Sciatic nerve (tissue), 2 donors: ENCODE data around the gene ABL1. TPM values are rescaled to one million over a fixed set of nuclear protein-coding genes. Genes with fewer than 3 reads are reported as not detected.

Experiments used
- ATAC-seq: fragments of 200-7000 bp; cut with Tn5 transposase; one replicate; pipeline ENCODE4 v1.9.1; 2020; ENCODE audit warnings: mild to moderate bottlenecking, moderate library complexity
- DNase-seq: peaks from one replicate; pipeline ENCODE4 v3.0.0-alpha.2; 2020; ENCODE audit warnings: low spot score
- intact Hi-C: fragments of 100-400 bp; cut with DNase I; formaldehyde crosslinking; loops from one replicate; pipeline ENCODE4 v1.14.2; 2022
- total RNA-seq: library from RNA; stranded (reverse); fragmentation: NEBNext Ultra II Directional; extraction: Animal tissue kit (Norgen Biotek cat#: 25700); gene quantifications from one replicate; pipeline ENCODE4 v1.2.1, GENCODE V29; 2021
- donor health status: DM: no; HTN: no; CAD: no.
- donor health status: DM: no; HTN: no; CAD: no.

Gene ABL1
- total RNA-seq, 1 donor from 2014 or later: 85.8 TPM

DNA sequence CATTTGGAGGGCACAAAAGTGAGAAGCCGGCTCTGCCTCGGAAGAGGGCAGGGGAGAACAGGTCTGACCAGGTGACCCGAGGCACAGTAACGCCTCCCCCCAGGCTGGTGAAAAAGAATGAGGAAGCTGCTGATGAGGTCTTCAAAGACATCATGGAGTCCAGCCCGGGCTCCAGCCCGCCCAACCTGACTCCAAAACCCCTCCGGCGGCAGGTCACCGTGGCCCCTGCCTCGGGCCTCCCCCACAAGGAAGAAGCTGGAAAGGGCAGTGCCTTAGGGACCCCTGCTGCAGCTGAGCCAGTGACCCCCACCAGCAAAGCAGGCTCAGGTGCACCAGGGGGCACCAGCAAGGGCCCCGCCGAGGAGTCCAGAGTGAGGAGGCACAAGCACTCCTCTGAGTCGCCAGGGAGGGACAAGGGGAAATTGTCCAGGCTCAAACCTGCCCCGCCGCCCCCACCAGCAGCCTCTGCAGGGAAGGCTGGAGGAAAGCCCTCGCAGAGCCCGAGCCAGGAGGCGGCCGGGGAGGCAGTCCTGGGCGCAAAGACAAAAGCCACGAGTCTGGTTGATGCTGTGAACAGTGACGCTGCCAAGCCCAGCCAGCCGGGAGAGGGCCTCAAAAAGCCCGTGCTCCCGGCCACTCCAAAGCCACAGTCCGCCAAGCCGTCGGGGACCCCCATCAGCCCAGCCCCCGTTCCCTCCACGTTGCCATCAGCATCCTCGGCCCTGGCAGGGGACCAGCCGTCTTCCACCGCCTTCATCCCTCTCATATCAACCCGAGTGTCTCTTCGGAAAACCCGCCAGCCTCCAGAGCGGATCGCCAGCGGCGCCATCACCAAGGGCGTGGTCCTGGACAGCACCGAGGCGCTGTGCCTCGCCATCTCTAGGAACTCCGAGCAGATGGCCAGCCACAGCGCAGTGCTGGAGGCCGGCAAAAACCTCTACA lies 49.8 kb downstream of the ABL1 start:
- intact Hi-C loops: loop anchor here (5.0 kb wide), 1 partner anchor 838 kb away; no protein-coding TSS in a partner anchor
- no peak for DNase-seq
- ATAC-seq: peak; percentile 29

DNA sequence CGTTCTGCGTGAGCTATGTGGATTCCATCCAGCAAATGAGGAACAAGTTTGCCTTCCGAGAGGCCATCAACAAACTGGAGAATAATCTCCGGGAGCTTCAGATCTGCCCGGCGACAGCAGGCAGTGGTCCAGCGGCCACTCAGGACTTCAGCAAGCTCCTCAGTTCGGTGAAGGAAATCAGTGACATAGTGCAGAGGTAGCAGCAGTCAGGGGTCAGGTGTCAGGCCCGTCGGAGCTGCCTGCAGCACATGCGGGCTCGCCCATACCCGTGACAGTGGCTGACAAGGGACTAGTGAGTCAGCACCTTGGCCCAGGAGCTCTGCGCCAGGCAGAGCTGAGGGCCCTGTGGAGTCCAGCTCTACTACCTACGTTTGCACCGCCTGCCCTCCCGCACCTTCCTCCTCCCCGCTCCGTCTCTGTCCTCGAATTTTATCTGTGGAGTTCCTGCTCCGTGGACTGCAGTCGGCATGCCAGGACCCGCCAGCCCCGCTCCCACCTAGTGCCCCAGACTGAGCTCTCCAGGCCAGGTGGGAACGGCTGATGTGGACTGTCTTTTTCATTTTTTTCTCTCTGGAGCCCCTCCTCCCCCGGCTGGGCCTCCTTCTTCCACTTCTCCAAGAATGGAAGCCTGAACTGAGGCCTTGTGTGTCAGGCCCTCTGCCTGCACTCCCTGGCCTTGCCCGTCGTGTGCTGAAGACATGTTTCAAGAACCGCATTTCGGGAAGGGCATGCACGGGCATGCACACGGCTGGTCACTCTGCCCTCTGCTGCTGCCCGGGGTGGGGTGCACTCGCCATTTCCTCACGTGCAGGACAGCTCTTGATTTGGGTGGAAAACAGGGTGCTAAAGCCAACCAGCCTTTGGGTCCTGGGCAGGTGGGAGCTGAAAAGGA lies 50.7 kb downstream of the ABL1 start:
- intact Hi-C loops: loop anchor here (5.0 kb wide), 1 partner anchor 838 kb away; no protein-coding TSS in a partner anchor
- DNase-seq (no peak), ATAC-seq (no peak)

DNA sequence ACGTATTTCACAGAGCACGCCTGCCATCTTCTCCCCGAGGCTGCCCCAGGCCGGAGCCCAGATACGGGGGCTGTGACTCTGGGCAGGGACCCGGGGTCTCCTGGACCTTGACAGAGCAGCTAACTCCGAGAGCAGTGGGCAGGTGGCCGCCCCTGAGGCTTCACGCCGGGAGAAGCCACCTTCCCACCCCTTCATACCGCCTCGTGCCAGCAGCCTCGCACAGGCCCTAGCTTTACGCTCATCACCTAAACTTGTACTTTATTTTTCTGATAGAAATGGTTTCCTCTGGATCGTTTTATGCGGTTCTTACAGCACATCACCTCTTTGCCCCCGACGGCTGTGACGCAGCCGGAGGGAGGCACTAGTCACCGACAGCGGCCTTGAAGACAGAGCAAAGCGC lies 51.9 kb downstream of the ABL1 start:
- DNase-seq (no peak), ATAC-seq (no peak)
- intact Hi-C loops: loop anchor here (5.0 kb wide), 1 partner anchor 840 kb away; no protein-coding TSS in a partner anchor

DNA sequence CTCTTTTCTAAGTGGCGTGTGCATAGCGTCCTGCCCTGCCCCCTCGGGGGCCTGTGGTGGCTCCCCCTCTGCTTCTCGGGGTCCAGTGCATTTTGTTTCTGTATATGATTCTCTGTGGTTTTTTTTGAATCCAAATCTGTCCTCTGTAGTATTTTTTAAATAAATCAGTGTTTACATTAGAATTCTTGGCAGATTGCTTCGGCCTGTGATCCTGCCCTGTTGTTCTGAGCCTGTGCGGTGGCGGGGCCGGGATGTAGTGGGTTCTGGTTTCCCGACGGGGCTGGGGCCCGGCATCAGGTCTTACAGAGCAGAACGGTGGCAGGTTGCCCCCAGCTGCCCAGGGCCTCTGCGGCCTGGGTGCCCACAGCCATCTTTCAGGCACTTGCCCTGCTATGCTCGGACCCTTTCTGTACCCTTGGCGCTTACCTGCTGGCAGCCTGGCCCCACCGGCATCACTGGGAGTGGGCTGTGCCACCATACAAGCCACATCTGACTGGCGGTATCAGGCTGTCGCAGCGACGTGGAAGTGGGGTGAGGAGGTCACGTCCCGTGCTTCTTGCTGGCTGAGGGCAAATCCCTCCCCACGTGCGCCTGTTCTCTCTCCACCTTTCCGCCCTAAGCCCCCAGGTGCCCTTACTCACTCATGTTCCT lies 52.6 kb downstream of the ABL1 start:
- intact Hi-C loops: loop anchor here (5.0 kb wide), 1 partner anchor 840 kb away; no protein-coding TSS in a partner anchor
- DNase-seq (no peak), ATAC-seq (no peak)

DNA sequence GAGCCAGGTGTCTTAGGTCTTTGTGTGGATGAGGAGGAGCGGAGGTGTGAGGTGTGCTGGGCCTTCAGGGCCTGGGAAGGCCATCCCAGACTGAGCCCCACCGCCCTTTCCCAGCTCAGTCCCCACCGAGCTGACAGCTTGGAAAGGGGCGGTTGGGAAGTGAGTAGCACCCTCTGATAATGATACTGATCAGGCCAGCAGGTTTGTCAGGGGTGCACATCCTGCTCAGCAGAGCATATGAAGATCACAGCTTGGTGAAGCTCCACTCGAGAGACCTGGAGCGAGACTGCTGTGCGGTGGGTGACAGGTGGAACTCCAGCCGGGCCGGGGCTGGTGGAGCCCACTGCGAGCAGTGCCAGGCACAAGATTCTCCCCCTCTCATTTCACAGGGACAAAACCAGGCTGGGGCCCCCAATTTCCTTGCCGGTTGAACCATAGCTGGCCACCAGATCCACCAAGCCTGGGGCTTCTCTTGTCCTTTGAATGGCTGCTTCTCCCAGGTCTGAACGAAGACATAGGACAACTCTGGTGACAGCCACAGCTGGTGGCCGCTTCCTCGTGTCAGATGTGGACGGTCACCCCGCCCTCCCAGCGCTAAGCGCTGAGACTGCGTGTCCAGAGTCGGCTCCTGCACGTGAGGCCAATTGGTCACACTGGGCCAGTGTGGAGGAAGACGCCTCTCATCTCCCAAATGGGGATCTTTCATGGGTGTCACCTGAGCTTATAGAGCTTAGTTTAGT lies 53.3 kb downstream of the ABL1 start:
- intact Hi-C loops: loop anchor here (5.0 kb wide), 1 partner anchor 841 kb away; no protein-coding TSS in a partner anchor
- DNase-seq (no peak), ATAC-seq (no peak)

DNA sequence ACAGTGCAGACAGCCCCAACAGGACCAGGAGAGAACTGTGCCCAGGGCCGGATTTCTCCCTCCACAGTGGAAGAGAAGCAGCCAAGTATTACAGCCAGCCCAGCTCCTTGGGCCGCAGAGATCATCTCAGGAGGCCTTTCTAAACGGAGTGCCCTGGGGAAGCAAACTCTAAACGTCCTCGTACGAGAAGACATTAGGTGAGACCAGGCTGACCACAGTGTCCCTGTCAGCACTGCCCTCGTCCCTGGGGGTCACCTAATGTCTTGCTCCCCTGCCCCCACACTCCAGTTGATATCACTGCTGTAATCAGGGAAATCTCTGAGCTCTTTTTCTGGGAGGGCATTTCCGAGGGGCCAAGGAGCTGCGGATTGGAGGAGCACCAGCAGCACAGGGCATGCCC lies 55.1 kb downstream of the ABL1 start:
- DNase-seq: no peak
- no peak for ATAC-seq
- intact Hi-C loops: no loop called here

DNA sequence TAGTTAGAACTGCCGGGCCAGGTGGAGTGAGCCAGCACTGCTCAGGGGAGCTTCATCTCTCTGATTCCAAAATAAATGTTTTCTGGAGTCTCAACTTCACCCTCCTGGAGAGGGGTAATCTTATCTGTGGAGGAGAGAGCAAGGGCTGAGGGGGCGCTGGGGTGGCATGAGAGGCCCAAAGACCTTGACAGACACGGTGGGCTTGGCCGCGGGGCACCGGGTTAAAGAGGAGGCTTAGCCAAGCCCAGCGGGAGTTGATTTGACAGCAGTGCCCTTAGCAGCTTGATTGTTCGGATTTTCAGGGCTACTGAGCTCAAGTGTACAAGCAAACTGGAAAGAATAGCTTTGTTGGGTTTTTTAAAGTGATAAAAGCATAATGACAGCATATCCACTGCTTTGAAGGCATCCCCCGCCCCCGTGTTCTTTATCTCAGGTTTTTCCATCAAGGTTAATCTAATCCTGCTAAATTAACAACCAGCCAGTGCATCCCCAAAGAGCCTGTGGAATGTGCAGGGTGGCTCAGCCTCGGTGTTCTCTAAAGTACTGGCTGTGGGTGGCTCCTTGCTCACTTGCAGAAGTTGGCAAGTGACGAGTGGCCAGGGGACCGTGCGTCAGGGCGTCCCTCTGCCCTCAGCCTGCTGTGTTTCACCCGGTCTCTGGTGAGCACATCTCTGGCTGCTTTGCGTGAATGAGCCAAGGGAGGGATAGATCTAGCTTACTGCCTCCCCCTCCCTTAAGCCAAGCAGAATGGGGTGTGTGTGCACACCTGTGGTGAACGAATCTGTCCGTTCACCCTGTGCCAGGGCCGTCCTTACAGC lies 56.0 kb downstream of the ABL1 start:
- intact Hi-C loops: no loop called here
- DNase-seq: no peak

DNA sequence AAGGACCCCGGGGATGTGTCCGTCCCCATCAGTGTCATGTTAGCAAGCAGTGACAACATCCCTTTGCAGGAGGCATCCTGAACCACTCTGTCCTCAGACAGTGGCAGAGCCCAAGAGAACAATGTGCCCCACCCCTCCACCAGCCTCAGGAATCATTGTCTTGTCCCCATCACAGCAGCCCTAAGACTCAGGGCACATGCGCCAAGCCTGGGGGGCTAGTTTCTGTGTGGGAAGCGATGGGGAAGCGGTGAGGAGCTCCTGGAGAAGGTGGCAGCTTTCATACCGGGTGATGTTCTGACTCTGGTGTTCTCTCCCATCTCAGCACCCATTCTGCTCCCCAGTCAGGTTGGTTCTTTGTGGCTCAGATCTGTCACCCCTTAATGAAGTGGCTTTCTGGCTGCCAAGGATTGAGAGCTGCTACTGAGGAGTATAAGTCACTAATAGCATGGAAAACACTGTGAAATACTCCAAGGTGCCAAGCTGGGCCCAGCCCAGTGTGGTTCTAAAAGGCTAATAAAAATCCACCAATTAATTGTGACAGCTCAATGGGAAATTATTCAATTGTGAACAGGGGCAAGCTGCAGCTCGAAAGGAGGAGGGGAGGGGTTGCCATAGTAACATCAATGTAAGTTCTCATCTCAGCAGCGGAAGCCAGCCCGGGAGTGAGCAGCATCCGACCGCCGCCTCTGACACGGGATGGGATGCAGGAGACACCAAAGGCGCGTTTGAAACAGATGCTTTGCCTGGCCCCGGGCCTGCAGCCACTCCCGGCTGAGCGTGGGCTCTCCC lies 56.8 kb downstream of the ABL1 start:
- intact Hi-C loops: no loop called here
- DNase-seq (no peak), ATAC-seq (peak; percentile 51)

More for the DNA sequence above, 56.0 kb downstream of the ABL1 start:
- no peak for ATAC-seq

DNA sequence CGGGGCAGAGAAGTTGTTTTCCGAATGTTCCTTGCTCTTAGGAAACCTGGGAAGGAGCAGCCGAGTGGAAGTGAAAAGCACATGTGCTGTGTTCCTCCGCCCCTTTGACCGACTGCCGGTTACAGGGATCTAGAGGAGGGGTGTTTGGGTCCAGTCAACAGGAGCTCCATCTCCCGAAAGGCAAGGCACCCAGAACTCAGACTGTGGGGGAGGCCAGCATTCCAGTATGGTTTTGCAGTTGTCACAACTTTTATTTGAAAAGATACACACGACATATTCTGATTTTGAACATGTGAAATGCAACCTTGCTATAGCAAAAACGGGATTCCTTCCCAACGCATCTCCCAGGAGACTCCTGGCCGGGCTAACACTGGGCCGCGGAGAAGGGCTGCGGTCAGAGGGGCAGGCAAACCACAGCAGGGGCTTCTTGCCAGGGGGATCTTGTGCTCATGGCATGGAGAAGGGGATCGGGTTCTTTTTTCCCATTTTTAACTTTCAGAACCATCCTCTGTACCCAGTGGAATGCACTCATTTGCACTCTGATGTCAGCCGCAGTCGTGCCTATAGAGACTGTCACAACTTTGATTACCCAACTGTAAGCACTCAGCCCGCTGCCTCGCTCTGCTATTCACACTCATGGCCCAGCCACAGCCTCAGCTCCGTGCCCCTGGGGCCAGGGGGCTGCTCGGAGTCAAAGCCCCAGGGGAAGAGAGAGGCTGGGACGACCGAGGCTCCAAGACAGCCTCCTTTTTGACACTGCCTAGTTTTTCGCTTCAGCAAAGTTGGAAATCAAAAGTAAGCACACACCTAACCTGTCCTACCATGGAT lies 57.6 kb downstream of the ABL1 start:
- DNase-seq: no peak
- intact Hi-C loops: no loop called here
- ATAC-seq: peak; percentile 25

DNA sequence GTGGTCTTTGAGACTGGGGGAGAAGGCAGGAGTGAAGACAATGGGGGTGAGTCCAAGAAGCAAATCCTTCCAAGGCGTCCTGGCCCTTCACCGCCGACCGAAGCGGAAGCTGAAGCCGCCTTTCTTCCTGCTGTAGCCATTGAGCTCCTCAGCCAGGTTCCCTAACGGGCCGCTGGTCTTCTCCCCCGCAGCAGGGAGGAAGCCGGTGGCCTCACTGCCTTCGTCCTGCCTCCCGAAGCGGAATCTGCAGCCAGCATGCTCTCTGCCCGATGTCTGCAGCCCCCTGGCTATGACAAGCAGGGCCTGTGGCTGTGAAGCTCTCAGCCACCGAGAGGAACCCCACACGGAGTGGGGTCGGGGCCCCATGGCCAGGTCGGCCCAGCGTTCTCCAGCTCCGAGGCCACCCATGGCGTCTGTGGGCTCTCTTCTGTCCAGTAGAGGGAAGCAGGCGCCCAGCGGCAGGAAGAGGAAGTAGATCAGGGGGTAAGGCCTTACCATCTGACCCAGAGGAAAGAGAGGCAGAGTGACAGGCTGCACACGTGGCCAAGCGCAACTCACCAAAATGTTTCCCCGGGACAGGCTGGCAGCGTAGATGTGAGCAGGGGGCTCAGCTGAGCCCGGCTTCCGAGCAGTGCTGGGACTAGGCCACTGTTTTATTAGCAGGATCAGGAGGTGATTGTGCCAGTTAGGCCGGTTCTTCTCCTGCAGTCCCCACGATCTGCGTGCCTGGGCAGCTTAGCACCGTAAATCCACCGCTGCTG lies 58.5 kb downstream of the ABL1 start:
- DNase-seq (peak; percentile 75), ATAC-seq (peak; percentile 69)
- intact Hi-C loops: no loop called here

DNA sequence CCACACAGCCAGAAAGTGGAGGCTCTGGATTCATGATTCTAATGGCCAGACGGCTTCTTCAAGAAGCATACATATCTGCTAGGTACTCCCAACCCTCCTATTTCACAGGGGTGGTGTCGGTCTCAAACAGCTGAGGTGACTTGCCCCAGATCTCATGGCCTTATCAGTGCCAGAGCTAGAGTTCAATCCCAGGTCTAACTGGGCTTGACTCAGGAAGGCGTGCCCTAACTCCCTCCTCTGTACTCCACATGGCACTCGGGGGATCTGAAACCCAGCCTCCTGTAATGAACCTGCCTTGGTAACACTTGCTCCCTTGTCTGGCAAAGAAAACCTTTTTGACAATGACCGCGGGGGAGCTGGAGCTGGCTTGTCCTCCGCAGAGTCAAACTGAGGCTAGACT lies 59.5 kb downstream of the ABL1 start:
- DNase-seq (no peak), ATAC-seq (no peak)
- intact Hi-C loops: no loop called here

DNA sequence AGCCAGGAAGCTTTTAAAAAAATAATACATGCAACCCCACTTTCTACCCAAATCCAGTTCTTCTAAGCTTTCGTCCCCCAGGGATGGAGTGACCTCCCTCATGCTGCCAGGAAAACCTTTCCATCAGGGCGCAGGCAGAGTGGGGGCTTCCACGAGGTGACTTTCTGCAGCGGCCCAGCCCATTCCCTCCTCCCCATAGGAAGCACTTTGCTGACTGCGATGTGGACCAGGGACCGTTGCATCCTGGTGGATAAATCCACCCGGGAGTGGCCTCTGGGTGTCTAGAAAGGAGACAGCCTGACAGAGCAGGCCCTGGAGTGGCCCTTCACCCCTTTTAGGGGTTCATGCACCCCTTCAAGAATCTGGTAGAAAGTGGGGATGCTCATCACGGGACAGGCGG lies 60.0 kb downstream of the ABL1 start:
- DNase-seq: no peak
- ATAC-seq: no peak
- intact Hi-C loops: no loop called here

DNA sequence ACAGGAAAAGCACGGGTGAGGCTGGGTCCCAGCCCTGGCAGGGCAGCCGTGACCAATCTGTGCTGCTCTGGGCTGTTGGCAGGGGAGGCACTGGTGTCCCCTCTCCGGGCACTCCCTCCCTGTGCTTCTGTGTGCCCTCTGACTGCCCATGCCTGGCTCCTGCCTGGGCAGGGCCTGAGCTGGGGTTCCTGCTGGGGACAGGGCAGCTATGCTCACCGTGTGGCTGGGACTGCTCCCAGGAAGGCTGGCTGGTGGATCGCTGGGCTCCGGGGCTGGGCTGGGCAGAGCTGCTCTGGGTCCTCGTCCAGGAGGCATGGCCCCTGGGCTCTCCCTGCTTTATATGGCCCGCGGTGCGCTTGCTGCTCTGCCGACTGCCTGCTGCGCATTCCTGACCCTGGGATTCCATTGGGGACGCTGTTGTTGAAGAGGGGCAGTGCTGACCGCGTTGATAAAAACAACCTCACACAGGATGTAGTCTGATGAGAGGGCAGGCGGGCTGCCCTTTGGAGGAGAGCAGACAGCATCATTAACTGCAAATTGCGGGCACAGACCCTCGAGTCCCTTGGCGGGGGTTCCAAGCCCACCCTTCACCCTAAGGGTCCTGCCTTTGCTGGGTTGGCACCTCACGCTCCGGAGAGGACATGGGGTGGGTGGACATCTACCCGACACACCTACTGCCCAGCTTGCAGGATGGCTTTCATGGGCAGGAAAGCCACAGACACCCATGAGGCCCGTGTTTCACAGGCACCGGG lies 60.6 kb downstream of the ABL1 start:
- DNase-seq (no peak), ATAC-seq (peak; percentile 3)
- intact Hi-C loops: no loop called here

DNA sequence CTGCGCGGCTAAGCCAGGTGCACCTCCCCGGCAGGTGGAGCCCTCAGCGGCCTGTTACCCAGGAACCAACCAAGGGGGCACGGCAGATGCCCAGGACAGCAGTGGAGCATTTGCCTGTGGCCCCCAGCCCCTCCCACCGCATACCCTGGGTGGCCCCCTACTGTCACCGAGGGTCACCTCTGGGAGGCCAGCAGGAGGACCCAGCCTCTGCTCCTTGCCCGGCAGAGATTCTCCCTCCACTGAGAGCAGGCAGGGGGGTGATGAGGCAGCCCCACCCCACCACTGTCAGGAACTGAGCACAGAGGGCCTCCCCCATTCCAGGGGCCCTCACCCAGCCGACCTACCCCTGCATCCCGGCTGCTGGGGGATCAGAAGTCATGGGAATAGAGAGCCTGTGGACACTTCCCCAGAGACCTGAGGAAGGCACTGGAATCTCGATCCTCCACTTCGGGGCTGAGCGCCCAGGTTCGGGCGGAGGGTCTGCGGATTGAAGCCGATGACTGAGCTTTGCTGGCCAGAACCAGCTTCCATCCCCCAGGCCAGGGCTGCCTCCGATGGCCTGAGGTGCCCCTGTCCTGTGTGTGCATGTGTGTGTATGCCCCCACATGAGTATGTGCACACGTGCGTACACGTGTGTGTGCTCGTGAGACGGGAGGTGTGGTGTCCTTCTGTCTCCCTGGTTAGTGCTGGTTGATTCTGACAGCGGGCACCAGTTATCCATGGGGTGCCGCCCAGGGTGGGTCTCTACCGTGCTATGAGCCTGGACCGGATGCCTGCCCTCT lies 61.4 kb downstream of the ABL1 start, which contains the start of gene QRFP:
QRFP (minus strand) TSS at position 580 of the 782 bp plus-strand sequence. CDS start 2,974 bp downstream, outside the sequence.
- intact Hi-C loops: no loop called here
- DNase-seq: no peak
- ATAC-seq: no peak
